ENCODE data around the gene MON2. TPM values are rescaled to one million over a fixed set of nuclear protein-coding genes. Genes with fewer than 3 reads are reported as not detected.

MON2 gene, protein sequence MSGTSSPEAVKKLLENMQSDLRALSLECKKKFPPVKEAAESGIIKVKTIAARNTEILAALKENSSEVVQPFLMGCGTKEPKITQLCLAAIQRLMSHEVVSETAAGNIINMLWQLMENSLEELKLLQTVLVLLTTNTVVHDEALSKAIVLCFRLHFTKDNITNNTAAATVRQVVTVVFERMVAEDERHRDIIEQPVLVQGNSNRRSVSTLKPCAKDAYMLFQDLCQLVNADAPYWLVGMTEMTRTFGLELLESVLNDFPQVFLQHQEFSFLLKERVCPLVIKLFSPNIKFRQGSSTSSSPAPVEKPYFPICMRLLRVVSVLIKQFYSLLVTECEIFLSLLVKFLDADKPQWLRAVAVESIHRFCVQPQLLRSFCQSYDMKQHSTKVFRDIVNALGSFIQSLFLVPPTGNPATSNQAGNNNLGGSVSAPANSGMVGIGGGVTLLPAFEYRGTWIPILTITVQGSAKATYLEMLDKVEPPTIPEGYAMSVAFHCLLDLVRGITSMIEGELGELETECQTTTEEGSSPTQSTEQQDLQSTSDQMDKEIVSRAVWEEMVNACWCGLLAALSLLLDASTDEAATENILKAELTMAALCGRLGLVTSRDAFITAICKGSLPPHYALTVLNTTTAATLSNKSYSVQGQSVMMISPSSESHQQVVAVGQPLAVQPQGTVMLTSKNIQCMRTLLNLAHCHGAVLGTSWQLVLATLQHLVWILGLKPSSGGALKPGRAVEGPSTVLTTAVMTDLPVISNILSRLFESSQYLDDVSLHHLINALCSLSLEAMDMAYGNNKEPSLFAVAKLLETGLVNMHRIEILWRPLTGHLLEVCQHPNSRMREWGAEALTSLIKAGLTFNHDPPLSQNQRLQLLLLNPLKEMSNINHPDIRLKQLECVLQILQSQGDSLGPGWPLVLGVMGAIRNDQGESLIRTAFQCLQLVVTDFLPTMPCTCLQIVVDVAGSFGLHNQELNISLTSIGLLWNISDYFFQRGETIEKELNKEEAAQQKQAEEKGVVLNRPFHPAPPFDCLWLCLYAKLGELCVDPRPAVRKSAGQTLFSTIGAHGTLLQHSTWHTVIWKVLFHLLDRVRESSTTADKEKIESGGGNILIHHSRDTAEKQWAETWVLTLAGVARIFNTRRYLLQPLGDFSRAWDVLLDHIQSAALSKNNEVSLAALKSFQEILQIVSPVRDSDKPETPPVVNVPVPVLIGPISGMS (N-terminal part only)
- total RNA-seq (2014; rRNA removed; shearing (Covaris generic); ENCODE audit: low replicate concordance) = 35.8 and 89.5 TPM in 2 replicates

DNA sequence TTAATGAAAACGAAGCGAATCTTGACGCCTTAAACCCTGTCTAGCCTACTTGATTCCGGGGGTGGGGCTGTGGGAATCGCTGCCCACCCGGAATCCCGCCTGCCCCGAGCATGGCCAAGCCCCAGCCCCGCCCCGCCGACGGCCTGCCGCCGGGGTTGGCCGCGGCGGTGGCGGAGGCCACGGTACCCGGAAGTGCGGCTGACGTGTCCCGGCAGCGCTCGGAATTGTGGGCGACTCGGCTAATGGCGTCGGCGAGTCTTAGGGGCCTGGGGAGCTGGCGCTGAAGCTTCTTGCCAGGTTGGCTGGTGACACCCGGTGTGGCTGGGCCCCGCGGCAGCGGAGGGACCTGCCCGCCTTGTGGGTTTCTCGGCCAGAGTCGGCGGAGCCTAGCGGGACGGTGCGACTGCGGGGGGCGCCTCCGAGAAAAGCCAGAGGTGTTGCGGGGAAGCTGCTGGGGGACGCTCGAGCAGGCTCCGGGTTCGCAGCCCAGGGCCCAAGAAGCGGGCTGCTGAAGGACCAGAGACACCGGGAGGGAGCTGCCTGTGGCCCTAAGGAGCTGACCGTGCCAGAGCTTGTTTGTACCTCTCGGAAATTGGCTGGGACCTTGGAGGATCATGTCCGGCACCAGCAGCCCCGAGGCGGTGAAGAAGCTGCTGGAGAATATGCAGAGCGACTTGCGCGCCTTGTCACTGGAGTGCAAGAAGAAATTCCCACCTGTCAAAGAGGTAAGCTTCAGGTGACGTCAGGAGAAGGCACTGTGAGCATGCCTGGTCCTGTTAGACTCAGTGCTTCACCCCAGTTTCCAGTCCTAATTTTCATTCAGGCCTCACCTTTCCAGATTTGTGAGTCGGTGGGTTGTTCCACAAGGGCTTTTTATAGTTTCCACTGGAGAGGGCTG lies at the start of gene MON2:
Gene MON2, plus strand, starts transcription at position 233 of the 898 bp plus-strand sequence. Its CDS starts 382 bp downstream, at position 615.
- H3K4me1 ChIP-seq (ENCODE audit: low read length) = peaks cover 25% of the 10 kb centered on the region
- peaks cover 5% of the 10 kb centered on the region; the same call in 1 of the 2 replicates for H3K9me3 ChIP-seq (ENCODE audit: low read length)
- peak within 1 kb of the TSS; percentile 30; the same call in 1 of the 2 replicates for H3K27ac ChIP-seq (ENCODE audit: low read length)
- peak within 1 kb of the TSS; percentile 97 for H3K9ac ChIP-seq (ENCODE audit: low read length)
- H3K36me3 ChIP-seq (ENCODE audit: insufficient read depth, low read length) = peaks cover 4% of the 10 kb centered on the region; the same call in 1 of the 2 replicates
- no peaks in the 10 kb centered on the region for H3K9me2 ChIP-seq (replicated peaks; ENCODE audit: insufficient read depth, low read length)
- peak within 1 kb of the TSS; percentile 99 for H3K4me2 ChIP-seq (ENCODE audit: low read depth, low read length, poor library complexity, severe bottlenecking)
- no peaks in the 10 kb centered on the region for H3K27me3 ChIP-seq (ENCODE audit: low read length)
- H3K4me3 ChIP-seq (ENCODE audit: low read length) = peak within 1 kb of the TSS; percentile 94
- peaks cover 8% of the 10 kb centered on the region; the same call in 1 of the 2 replicates for H4K20me1 ChIP-seq (ENCODE audit: insufficient read depth, low read depth, low read length)
- peaks cover 55% of the 10 kb centered on the region for H3K79me2 ChIP-seq (ENCODE audit: low read length)
- peak; percentile 95 for DNase-seq
- peak within 1 kb of the TSS; percentile 93 for H2AFZ ChIP-seq (ENCODE audit: low read length)

DNA sequence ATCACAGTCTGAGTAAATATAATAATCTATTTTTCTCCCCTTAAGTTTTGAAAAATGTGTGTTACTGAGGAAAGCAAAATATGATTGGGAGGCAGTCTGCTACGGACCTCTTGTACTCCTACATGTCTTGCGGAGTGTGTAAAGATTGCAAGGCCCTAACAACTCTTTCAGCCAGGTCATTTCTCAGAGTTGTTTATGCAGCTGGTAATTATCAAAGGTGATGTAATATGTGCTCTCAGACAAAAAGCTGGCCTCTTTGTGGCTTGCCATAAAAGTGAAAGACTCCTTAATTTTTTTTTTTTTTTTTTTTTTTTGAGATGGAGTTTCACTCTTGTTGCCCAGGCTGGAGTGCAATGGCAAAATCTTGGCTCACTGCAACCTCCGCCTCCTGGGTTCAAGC lies 40.5 kb upstream of the MON2 start:
- no peaks in the 10 kb centered on the region for H3K27me3 ChIP-seq (ENCODE audit: low read length)
- no peak overlapping the region for H3K9ac ChIP-seq (ENCODE audit: low read length)
- no peaks in the 10 kb centered on the region for H3K79me2 ChIP-seq (ENCODE audit: low read length)
- no peaks in the 10 kb centered on the region for H3K9me2 ChIP-seq (replicated peaks; ENCODE audit: insufficient read depth, low read length)
- H3K27ac ChIP-seq (ENCODE audit: low read length) = no peak overlapping the region
- H2AFZ ChIP-seq (ENCODE audit: low read length) = no peak overlapping the region
- no peaks in the 10 kb centered on the region for H4K20me1 ChIP-seq (ENCODE audit: insufficient read depth, low read depth, low read length)
- no peaks in the 10 kb centered on the region for H3K36me3 ChIP-seq (ENCODE audit: insufficient read depth, low read length)
- H3K4me3 ChIP-seq (ENCODE audit: low read length) = no peak overlapping the region
- DNase-seq = no peak
- no peaks in the 10 kb centered on the region for H3K4me1 ChIP-seq (ENCODE audit: low read length)
- no peaks in the 10 kb centered on the region for H3K9me3 ChIP-seq (ENCODE audit: low read length)
- no peak overlapping the region for H3K4me2 ChIP-seq (ENCODE audit: low read depth, low read length, poor library complexity, severe bottlenecking)

DNA sequence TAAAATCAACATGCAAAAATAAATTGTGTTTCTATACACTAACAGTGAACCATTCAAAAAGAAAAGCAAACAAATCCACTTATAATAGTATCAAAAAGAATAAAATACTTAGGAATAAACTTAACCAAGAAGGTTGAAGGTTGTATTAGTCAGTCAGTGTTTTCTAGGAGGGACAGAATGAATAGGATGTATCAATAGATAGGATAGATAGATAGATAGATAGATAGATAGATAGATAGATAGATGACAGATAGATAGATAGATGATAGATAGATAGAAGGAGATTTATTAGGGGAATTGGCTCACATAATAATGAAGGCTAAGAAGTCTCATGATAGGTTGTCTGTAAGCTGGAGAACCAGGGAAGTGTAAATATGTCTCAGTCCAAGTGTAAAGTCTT lies 37.2 kb upstream of the MON2 start:
- Histone ChIP-seq H3K4me2 (ENCODE audit: low read depth, low read length, poor library complexity, severe bottlenecking) (no peak overlapping the region), H3K79me2 (ENCODE audit: low read length) (no peaks in the 10 kb centered on the region), H3K36me3 (ENCODE audit: insufficient read depth, low read length) (no peaks in the 10 kb centered on the region), H3K27ac (ENCODE audit: low read length) (no peak overlapping the region), H3K9me2 (replicated peaks; ENCODE audit: insufficient read depth, low read length) (no peaks in the 10 kb centered on the region), H2AFZ (ENCODE audit: low read length) (no peak overlapping the region), H3K27me3 (ENCODE audit: low read length) (no peaks in the 10 kb centered on the region), H4K20me1 (ENCODE audit: insufficient read depth, low read depth, low read length) (no peaks in the 10 kb centered on the region), H3K4me3 (ENCODE audit: low read length) (no peak overlapping the region), H3K9me3 (ENCODE audit: low read length) (no peaks in the 10 kb centered on the region), H3K9ac (ENCODE audit: low read length) (no peak overlapping the region), H3K4me1 (ENCODE audit: low read length) (no peaks in the 10 kb centered on the region)
- no peak for DNase-seq

DNA sequence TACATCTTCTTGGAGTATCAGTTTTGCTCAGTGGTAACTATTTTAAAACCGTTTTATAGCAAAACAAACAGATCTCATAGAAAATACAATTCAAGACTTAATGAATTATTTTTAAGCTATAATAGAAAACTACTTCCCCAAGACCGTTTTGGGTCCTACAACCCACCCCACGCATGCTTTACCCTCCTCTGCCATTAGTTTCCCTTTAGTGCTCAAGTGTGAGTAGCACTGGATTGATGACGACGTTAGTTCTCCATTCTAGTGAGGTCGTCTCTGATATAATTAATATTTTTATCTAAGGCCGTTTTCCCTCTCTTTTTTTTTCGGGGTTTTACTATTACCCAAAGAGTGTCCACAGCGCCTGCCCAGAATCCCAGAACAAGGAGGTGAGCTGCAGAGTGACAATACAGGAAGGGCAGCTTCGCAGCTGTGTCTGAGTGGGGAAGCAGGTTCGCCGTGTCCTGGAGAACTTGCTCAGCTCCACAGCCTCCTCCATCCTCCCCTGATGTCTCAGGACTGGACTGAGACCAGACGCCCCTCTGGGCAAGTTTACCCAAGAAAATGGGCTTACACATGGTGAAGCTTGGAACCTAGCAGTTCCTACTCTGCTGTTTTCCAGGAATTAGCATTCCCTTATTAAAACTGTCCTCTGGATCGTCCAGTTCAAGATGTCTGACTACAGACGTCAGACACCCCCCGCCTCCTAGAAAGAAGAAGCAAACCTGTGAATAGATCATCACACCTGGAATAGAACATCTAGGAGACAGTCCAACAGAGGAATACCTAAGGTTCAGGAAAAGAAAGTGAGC lies 31.9 kb upstream of the MON2 start:
- Histone ChIP-seq H3K27me3 (ENCODE audit: low read length) (no peaks in the 10 kb centered on the region), H3K36me3 (ENCODE audit: insufficient read depth, low read length) (no peaks in the 10 kb centered on the region), H3K9me3 (ENCODE audit: low read length) (no peaks in the 10 kb centered on the region), H3K9me2 (replicated peaks; ENCODE audit: insufficient read depth, low read length) (no peaks in the 10 kb centered on the region), H3K4me3 (ENCODE audit: low read length) (no peak overlapping the region; the same call in 1 of the 2 replicates), H3K9ac (ENCODE audit: low read length) (no peak overlapping the region), H3K4me1 (ENCODE audit: low read length) (peaks cover 7% of the 10 kb centered on the region; the same call in 1 of the 2 replicates), H3K27ac (ENCODE audit: low read length) (no peak overlapping the region), H2AFZ (ENCODE audit: low read length) (no peak overlapping the region), H4K20me1 (ENCODE audit: insufficient read depth, low read depth, low read length) (no peaks in the 10 kb centered on the region), H3K79me2 (ENCODE audit: low read length) (no peaks in the 10 kb centered on the region), H3K4me2 (ENCODE audit: low read depth, low read length, poor library complexity, severe bottlenecking) (peak overlapping the region; percentile 37)
- peak; percentile 40 for DNase-seq

DNA sequence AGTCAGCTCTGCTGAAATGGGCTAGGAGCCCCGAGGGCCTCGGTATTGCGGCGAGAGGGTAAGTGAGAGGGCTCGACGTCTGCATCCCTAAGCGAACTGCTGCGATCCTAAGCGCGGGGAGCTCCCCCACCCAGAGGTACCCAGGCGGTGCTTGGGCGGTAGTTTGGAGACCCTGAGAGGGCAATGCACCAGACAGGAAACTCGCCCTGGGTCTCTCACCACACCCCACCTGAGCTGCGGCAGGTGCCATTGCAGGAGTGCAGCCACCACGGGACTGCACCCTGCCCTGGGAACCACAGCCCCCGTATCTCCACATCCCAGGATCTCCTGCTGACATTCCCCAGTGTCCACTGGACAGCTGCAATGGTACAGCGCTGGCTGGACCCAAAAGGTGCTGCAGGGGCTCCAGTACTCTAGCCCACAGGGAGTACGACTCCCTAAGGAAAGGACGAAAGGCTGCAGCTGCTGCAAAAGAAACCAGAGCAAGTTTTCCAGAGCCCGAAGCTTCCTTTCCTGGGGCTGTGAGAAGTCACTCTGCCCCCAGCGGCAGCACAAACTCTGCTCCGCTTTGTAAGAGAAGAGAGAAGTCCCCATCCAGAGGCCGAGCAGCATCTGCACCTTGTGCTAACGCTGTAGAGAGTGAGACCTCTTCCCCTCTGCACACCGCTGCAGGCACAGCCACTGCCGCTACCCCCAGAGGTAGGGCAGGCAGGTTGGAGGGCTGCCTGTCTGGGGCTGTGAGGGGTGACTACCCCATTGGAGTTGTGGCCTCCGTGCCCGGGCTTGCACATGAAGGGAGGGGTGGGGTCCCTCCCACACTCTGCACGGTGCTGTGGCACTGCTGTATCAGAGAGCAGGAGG lies 31.1 kb upstream of the MON2 start:
- no peaks in the 10 kb centered on the region for H3K79me2 ChIP-seq (ENCODE audit: low read length)
- no peaks in the 10 kb centered on the region for H3K36me3 ChIP-seq (ENCODE audit: insufficient read depth, low read length)
- H3K9me2 ChIP-seq (replicated peaks; ENCODE audit: insufficient read depth, low read length) = no peaks in the 10 kb centered on the region
- H3K4me3 ChIP-seq (ENCODE audit: low read length) = peak overlapping the region; percentile 22; the same call in 1 of the 2 replicates
- H3K4me2 ChIP-seq (ENCODE audit: low read depth, low read length, poor library complexity, severe bottlenecking) = peak overlapping the region; percentile 37
- H3K27ac ChIP-seq (ENCODE audit: low read length) = no peak overlapping the region
- peak; percentile 77 for DNase-seq
- peaks cover 7% of the 10 kb centered on the region; the same call in 1 of the 2 replicates for H3K4me1 ChIP-seq (ENCODE audit: low read length)
- no peak overlapping the region; the same call in 1 of the 2 replicates for H2AFZ ChIP-seq (ENCODE audit: low read length)
- peak overlapping the region; percentile 9; the same call in 1 of the 2 replicates for H3K9ac ChIP-seq (ENCODE audit: low read length)
- H4K20me1 ChIP-seq (ENCODE audit: insufficient read depth, low read depth, low read length) = no peaks in the 10 kb centered on the region
- no peaks in the 10 kb centered on the region for H3K27me3 ChIP-seq (ENCODE audit: low read length)
- H3K9me3 ChIP-seq (ENCODE audit: low read length) = no peaks in the 10 kb centered on the region

DNA sequence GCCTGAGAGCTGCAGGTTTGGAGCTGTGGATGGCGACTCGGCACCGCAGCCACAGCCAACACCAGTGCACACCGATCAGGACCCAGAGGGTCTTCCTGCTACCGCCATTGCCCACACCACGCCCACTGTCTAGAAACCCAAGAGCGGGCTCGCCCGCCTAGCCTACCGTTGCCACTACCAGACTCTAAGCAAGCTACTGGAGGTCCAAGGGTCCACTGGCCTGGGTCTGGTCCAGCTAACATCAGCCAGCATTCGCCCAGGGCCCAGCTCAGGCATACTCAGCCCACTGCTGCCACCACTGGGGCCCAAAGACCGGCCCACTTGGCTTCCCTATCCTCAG lies 30.5 kb upstream of the MON2 start:
- Histone ChIP-seq H3K27ac (ENCODE audit: low read length) (no peak overlapping the region), H3K27me3 (ENCODE audit: low read length) (no peaks in the 10 kb centered on the region), H4K20me1 (ENCODE audit: insufficient read depth, low read depth, low read length) (no peaks in the 10 kb centered on the region), H3K9me2 (replicated peaks; ENCODE audit: insufficient read depth, low read length) (no peaks in the 10 kb centered on the region), H3K79me2 (ENCODE audit: low read length) (no peaks in the 10 kb centered on the region), H2AFZ (ENCODE audit: low read length) (no peak overlapping the region; the same call in 1 of the 2 replicates), H3K4me1 (ENCODE audit: low read length) (peaks cover 7% of the 10 kb centered on the region; the same call in 1 of the 2 replicates), H3K4me3 (ENCODE audit: low read length) (peak overlapping the region; percentile 19; the same call in 1 of the 2 replicates), H3K4me2 (ENCODE audit: low read depth, low read length, poor library complexity, severe bottlenecking) (no peak overlapping the region), H3K9me3 (ENCODE audit: low read length) (no peaks in the 10 kb centered on the region), H3K36me3 (ENCODE audit: insufficient read depth, low read length) (no peaks in the 10 kb centered on the region), H3K9ac (ENCODE audit: low read length) (no peak overlapping the region)
- no peak for DNase-seq

Measured in Karpas-422 (cell line).